HG03175 (cell line): ENCODE measurements around the gene UPK1B.
"Not testable (repeated sequence)": the region's sequence is repeated elsewhere in the genome, so short reads cannot be mapped to it uniquely, and the experiment has no call there.

Experiments
- ATAC-seq: cut with Tn5 transposase; IDR thresholded peaks from one replicate; pipeline ENCODE4 v1.9.1; 2021; ENCODE audit warnings: mild to moderate bottlenecking, moderate library complexity; ENCODE audit not compliant: unreplicated experiment

Gene UPK1B

GRCh38 chr3:119173325-119173724 is at the start of gene UPK1B:
Gene UPK1B, plus strand, starts transcription at chr3:119173598. Its CDS starts 13,144 bp downstream, at chr3:119186742.
- no peak for ATAC-seq

- ATAC-seq: no peak
Observed at GRCh38 chr3:119125342-119125741, 48.1 kb upstream of the UPK1B start.

GRCh38 chr3:119125742-119126504 is 47.5 kb upstream of the UPK1B start:
- no peak for ATAC-seq

GRCh38 chr3:119130291-119130690 is 43.1 kb upstream of the UPK1B start:
- ATAC-seq: not testable (repeated sequence)

- ATAC-seq: not testable (repeated sequence)
Observed at GRCh38 chr3:119132291-119132690, 41.1 kb upstream of the UPK1B start.

- ATAC-seq: not testable (repeated sequence)
Observed at GRCh38 chr3:119139360-119139759, 34.0 kb upstream of the UPK1B start.

- ATAC-seq: no peak
Observed at GRCh38 chr3:119140466-119140865, 32.9 kb upstream of the UPK1B start.

GRCh38 chr3:119145128-119145499 is 28.3 kb upstream of the UPK1B start:
- peak; percentile 10 for ATAC-seq

- peak; percentile 56 for ATAC-seq
Observed at GRCh38 chr3:119145500-119146167, 27.8 kb upstream of the UPK1B start, which contains the start of gene TEX55. Gene TEX55, plus strand, starts transcription at chr3:119146165. Its CDS starts 25 bp downstream, at chr3:119146190.

- ATAC-seq: no peak
Observed at GRCh38 chr3:119146578-119147375, 26.6 kb upstream of the UPK1B start.

- ATAC-seq: no peak
Observed at GRCh38 chr3:119147494-119147893, 25.9 kb upstream of the UPK1B start.

GRCh38 chr3:119148493-119149180 is 24.8 kb upstream of the UPK1B start:
- no peak for ATAC-seq

GRCh38 chr3:119149484-119149883 is 23.9 kb upstream of the UPK1B start:
- no peak for ATAC-seq

- ATAC-seq: no peak
Observed at GRCh38 chr3:119156868-119157267, 16.5 kb upstream of the UPK1B start.

- ATAC-seq: no peak
Observed at GRCh38 chr3:119157971-119158370, 15.4 kb upstream of the UPK1B start.

- no peak for ATAC-seq
Observed at GRCh38 chr3:119160361-119160760, 13.0 kb upstream of the UPK1B start.

- no peak for ATAC-seq
Observed at GRCh38 chr3:119160815-119161214, 12.6 kb upstream of the UPK1B start.

GRCh38 chr3:119161240-119161639 is 12.2 kb upstream of the UPK1B start:
- no peak for ATAC-seq

- not testable (repeated sequence) for ATAC-seq
Observed at GRCh38 chr3:119164745-119165144, 8.7 kb upstream of the UPK1B start.

- ATAC-seq: no peak
Observed at GRCh38 chr3:119170821-119171220, 2.6 kb upstream of the UPK1B start.
